C4-2B (cell line): Measurements from ENCODE around the gene DIABLO.

ENCODE experiments used
- ZFX ChIP-seq: fragments of 450-650 bp; IDR thresholded peaks from 2 replicates; pipeline ENCODE4 v1.6.1; 2017
- TF ChIP-seq, protein P1 (sequence below): fragments of 450-650 bp; conservative IDR thresholded peaks from 2 replicates; pipeline ENCODE4 v1.5.1; 2017; ENCODE audit warnings: mild to moderate bottlenecking

DNA sequence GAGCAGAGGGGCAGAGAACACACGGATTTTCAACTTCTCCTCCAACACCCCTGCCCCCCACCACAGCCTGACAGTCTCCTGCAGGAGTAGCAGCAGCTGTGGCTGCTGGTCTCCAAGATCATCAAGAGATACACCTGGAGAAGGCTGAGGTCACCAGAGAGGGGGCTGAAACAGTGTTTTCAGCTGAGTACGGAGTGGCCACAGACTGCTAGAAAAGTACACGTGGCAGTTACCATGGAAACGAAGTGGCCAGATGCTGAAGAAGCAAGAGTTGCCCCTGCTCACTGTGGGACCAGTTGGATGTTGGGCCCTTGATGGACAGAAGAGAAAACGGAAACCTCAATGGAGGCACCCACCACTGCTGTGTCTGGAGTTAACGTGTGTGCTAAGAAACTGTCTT, 4.9 kb upstream of the DIABLO start:
- TF ChIP-seq, protein P1, sequence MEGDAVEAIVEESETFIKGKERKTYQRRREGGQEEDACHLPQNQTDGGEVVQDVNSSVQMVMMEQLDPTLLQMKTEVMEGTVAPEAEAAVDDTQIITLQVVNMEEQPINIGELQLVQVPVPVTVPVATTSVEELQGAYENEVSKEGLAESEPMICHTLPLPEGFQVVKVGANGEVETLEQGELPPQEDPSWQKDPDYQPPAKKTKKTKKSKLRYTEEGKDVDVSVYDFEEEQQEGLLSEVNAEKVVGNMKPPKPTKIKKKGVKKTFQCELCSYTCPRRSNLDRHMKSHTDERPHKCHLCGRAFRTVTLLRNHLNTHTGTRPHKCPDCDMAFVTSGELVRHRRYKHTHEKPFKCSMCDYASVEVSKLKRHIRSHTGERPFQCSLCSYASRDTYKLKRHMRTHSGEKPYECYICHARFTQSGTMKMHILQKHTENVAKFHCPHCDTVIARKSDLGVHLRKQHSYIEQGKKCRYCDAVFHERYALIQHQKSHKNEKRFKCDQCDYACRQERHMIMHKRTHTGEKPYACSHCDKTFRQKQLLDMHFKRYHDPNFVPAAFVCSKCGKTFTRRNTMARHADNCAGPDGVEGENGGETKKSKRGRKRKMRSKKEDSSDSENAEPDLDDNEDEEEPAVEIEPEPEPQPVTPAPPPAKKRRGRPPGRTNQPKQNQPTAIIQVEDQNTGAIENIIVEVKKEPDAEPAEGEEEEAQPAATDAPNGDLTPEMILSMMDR, result no peak
- TF ChIP-seq ZFX, result no peak
